ENCODE results near the gene LRRC56.

LRRC56 gene, protein sequence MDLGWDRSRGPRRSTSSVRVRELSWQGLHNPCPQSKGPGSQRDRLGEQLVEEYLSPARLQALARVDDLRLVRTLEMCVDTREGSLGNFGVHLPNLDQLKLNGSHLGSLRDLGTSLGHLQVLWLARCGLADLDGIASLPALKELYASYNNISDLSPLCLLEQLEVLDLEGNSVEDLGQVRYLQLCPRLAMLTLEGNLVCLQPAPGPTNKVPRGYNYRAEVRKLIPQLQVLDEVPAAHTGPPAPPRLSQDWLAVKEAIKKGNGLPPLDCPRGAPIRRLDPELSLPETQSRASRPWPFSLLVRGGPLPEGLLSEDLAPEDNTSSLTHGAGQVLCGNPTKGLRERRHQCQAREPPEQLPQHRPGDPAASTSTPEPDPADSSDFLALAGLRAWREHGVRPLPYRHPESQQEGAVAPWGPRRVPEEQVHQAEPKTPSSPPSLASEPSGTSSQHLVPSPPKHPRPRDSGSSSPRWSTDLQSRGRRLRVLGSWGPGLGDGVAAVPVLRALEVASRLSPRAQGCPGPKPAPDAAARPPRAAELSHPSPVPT

GRCh38 chr11:536841-537621 lies at the start of gene LRRC56:
TSS of gene LRRC56 (plus strand) at chr11:537527. CDS start at chr11:540685, 3,158 bp downstream.
- Mint-ChIP-seq H3K4me3 (peak within 1 kb of the TSS; percentile 92 to 96), H3K4me1 (peaks cover 31% of the 10 kb centered on the region), H3K27ac (peak within 1 kb of the TSS; percentile 96 to 97), H3K27me3 (no peaks in the 10 kb centered on the region), H3K9me3 (no peaks in the 10 kb centered on the region)
- DNase-seq, result peak; percentile 90 to 91
- peak; percentile 59 for ATAC-seq

- Mint-ChIP-seq H3K27me3 (no peaks in the 10 kb centered on the region), H3K9me3 (no peaks in the 10 kb centered on the region)
These were observed 49.7 kb upstream of the LRRC56 start for GRCh38 chr11:487571-488021.

DNA sequence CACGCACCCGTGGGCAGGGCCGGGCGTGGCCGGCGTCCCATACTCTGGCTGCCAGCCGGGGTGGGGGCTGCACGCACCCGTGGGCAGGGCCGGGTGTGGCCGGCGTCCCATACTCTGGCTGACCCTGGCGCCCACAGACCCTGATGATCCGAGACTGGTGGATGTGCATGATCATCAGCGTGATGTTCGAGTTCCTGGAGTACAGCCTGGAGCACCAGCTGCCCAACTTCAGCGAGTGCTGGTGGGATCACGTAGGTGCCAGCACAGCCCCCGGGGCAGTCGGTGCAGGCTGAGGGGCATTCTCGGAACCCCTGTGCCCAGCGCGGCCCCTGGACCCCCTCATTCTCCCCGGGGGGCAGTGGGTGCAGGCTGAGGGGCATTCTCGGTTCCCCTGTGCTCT lies 49.3 kb upstream of the LRRC56 start:
- Mint-ChIP-seq H3K4me3 (no peak overlapping the region), H3K27ac (peak overlapping the region in 1 of 2 donors; percentile 82), H3K9me3 (no peaks in the 10 kb centered on the region), H3K4me1 (no peaks in the 10 kb centered on the region), H3K27me3 (no peaks in the 10 kb centered on the region)
- ATAC-seq (peak; percentile 50), DNase-seq (no peak)

More at GRCh38 chr11:487571-488021, 49.7 kb upstream of the LRRC56 start:
- no peak overlapping the region for H3K27ac Mint-ChIP-seq
- ATAC-seq (no peak), DNase-seq (no peak)
- H3K4me3 Mint-ChIP-seq, result no peak overlapping the region
- H3K4me1 Mint-ChIP-seq, result no peaks in the 10 kb centered on the region

DNA sequence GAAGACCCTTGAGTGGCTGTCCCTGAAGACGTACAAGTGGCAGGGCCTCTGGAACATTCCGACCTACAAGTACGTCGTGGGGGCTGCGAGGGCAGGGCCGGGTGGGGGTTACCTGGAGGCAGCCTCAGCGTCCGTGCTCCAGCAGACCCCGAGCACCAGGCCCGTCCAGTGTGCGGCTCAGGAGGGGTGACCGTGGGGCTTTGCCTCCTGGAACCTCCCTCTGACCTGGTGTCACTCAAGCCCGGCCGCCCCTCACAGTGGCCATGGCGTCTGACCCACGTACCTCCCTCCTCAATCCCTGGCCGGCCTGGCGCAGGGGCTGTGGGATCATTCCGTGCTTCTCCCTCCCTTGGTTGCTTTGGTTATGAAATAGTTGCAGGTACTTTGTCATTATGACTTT lies 48.7 kb upstream of the LRRC56 start:
- no peak for ATAC-seq
- Mint-ChIP-seq H3K27me3 (no peaks in the 10 kb centered on the region), H3K4me1 (no peaks in the 10 kb centered on the region), H3K27ac (peak overlapping the region in 1 of 2 donors; percentile 82), H3K9me3 (no peaks in the 10 kb centered on the region), H3K4me3 (peak overlapping the region in 1 of 2 donors; percentile 29)
- DNase-seq, result no peak

GRCh38 chr11:488992-489391 lies 48.3 kb upstream of the LRRC56 start:
- Mint-ChIP-seq H3K4me3 (no peak overlapping the region), H3K27ac (peak overlapping the region in 1 of 2 donors; percentile 82), H3K9me3 (no peaks in the 10 kb centered on the region), H3K27me3 (no peaks in the 10 kb centered on the region), H3K4me1 (no peaks in the 10 kb centered on the region)
- no peak for DNase-seq
- ATAC-seq, result no peak

- no peak overlapping the region for H3K27ac Mint-ChIP-seq
- DNase-seq, result no peak
- no peaks in the 10 kb centered on the region for H3K27me3 Mint-ChIP-seq
- H3K4me1 Mint-ChIP-seq, result no peaks in the 10 kb centered on the region
- no peak overlapping the region for H3K4me3 Mint-ChIP-seq
- no peaks in the 10 kb centered on the region for H3K9me3 Mint-ChIP-seq
- no peak for ATAC-seq
These were observed 47.6 kb upstream of the LRRC56 start for GRCh38 chr11:489610-490185.

DNA sequence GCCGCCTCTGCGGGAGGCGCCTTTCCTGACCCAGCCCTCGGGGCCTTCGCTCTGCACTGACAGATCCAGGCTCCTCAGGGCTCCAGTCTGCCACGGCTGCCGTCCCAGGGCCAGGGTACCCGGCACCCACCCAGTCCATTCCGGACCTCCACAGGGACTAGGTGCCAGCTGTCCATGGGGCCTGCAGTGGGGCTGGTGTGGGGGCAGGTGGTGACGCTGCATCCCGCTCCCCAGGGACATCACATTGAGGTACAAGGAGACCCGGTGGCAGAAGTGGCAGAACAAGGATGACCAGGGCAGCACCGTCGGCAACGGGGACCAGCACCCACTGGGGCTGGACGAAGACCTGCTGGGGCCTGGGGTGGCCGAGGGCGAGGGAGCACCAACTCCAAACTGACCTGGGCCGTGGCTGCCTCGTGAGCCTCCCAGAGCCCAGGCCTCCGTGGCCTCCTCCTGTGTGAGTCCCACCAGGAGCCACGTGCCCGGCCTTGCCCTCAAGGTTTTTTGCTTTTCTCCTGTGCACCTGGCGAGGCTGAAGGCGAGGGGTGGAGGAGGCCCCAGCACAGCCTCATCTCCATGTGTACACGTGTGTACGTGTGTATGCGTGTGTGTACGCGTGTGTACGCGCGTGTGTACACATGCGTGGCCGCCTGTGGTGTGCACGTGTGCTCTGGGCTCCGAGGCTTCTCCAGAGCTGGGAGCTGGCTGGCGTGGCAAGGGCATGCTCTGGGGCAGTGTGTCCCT lies 47.0 kb upstream of the LRRC56 start:
- H3K27me3 Mint-ChIP-seq, result no peaks in the 10 kb centered on the region
- ATAC-seq, result no peak
- H3K9me3 Mint-ChIP-seq, result no peaks in the 10 kb centered on the region

DNA sequence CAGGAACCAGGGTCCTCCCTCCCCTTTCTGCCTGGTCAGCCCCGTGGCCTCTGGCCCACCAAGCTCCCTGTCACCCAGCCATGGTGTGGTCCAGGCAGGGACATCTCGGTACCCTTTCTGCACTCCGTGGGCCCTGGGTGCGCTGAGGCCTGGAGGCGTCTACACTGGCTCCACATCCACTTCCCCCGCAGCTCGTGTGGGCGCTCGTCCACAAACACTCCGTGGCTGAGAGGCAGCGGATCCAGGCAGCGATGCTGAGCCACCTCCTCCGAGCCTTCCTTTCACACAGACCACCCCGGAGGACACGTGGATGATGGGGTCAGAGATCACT lies 46.4 kb upstream of the LRRC56 start:
- H3K9me3 Mint-ChIP-seq, result no peaks in the 10 kb centered on the region
- H3K27ac Mint-ChIP-seq, result no peak overlapping the region
- H3K4me3 Mint-ChIP-seq, result no peak overlapping the region
- DNase-seq (no peak), ATAC-seq (no peak)
- no peaks in the 10 kb centered on the region for H3K27me3 Mint-ChIP-seq
- H3K4me1 Mint-ChIP-seq, result no peaks in the 10 kb centered on the region

More for the DNA sequence above, 47.0 kb upstream of the LRRC56 start:
- no peaks in the 10 kb centered on the region for H3K4me1 Mint-ChIP-seq
- no peak for DNase-seq
- no peak overlapping the region for H3K4me3 Mint-ChIP-seq
- no peak overlapping the region for H3K27ac Mint-ChIP-seq

DNA sequence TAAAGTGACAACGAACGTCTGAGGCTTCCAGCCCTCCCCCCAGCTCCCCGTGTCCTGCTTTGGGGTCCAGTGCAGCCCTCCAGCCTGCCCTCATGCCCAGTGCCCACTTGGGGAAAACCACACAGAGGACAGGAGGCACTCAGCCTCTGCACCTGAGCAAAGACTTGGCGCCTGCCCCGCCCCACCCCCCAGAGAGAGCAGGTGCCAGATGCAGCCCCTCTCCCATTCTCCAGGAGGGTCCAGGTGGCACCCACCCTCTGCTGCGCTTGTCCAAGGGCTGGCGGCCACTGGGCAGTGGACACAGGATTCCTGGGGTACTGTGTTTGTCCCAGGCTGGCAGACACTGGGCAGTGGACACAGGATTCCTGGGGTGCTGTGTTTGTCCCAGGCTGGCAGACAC lies 46.0 kb upstream of the LRRC56 start:
- no peaks in the 10 kb centered on the region for H3K27me3 Mint-ChIP-seq
- H3K4me1 Mint-ChIP-seq, result no peaks in the 10 kb centered on the region
- H3K27ac Mint-ChIP-seq, result no peak overlapping the region
- no peaks in the 10 kb centered on the region for H3K9me3 Mint-ChIP-seq
- DNase-seq (no peak), ATAC-seq (no peak)
- no peak overlapping the region for H3K4me3 Mint-ChIP-seq

DNA sequence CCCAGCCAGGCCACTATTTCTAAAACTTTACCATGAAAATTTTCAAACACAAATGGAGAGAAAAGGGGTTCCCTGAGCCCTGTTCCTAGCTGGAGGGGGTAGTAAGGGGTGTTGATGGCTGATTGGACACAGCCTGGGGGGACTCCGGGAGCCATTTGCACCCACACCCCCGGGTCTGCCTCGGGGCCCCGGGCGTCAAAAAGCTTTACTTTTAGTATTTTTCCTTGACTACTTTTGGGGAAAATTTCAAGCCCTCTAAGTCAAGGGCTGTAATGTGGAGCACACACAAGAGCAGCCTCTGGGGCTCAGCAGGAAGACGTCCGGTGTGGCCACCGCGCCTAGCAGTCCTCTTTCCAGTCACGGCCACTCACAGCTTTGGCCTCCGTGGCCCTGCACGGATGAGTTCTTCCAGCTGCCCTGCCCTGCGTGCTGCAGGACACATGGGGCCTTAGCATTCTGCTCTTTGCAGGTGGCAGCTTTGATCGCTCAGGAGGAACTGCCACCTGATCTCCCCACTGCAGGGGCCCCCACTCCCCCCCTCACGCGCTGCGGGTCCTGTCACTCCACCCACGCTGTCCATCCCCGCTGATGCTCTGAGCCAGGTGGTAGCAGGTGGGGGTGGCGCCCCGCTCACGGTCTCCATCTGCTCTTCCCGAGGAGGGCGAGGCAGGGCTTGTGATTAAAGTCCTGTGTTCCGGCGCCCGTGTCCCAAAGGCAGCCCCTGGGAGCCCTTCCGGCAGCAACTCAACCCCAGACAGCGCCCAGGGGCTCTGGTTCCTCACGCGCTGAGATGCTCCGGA lies 44.7 kb upstream of the LRRC56 start:
- no peak for DNase-seq
- Mint-ChIP-seq H3K27ac (peak overlapping the region in 1 of 2 donors; percentile 67), H3K9me3 (peaks cover 0 to 5% of the 10 kb centered on the region in 2 donors), H3K4me1 (peaks cover 11% of the 10 kb centered on the region), H3K27me3 (no peaks in the 10 kb centered on the region), H3K4me3 (no peak overlapping the region)
- ATAC-seq, result no peak

- peaks cover 0 to 8% of the 10 kb centered on the region in 2 donors for H3K9me3 Mint-ChIP-seq
- H3K27me3 Mint-ChIP-seq, result no peaks in the 10 kb centered on the region
- H3K27ac Mint-ChIP-seq, result no peak overlapping the region
- ATAC-seq (peak; percentile 10), DNase-seq (no peak)
- no peak overlapping the region for H3K4me3 Mint-ChIP-seq
- H3K4me1 Mint-ChIP-seq, result peaks cover 24% of the 10 kb centered on the region
These were observed 42.4 kb upstream of the LRRC56 start for GRCh38 chr11:494761-495536.

- no peaks in the 10 kb centered on the region for H3K27me3 Mint-ChIP-seq
- peaks cover 24% of the 10 kb centered on the region for H3K4me1 Mint-ChIP-seq
- peaks cover 0 to 8% of the 10 kb centered on the region in 2 donors for H3K9me3 Mint-ChIP-seq
- ATAC-seq (no peak), DNase-seq (no peak)
- H3K27ac Mint-ChIP-seq, result peak overlapping the region in 1 of 2 donors; percentile 19
- no peak overlapping the region for H3K4me3 Mint-ChIP-seq
These were observed 41.8 kb upstream of the LRRC56 start for GRCh38 chr11:495537-495931.

- H3K4me1 Mint-ChIP-seq, result peaks cover 36% of the 10 kb centered on the region
- no peaks in the 10 kb centered on the region for H3K27me3 Mint-ChIP-seq
- no peak for ATAC-seq
- H3K4me3 Mint-ChIP-seq, result no peak overlapping the region
- no peak for DNase-seq
- peaks cover 0 to 8% of the 10 kb centered on the region in 2 donors for H3K9me3 Mint-ChIP-seq
- peak overlapping the region in 1 of 2 donors; percentile 51 for H3K27ac Mint-ChIP-seq
These were observed 40.3 kb upstream of the LRRC56 start for GRCh38 chr11:496834-497564.

Data from stimulated activated naive CD8-positive, alpha-beta T cell treated with anti-CD3 and anti-CD28 coated beads, Interleukin-15, amount 100 ng/mL, for 72 hours (primary cell).